ENCODE measurements around the gene SPSB4.
"Not testable (repeated sequence)": the region's sequence is repeated elsewhere in the genome, so short reads cannot be mapped to it uniquely, and the experiment has no call there.

Gene SPSB4

DNA sequence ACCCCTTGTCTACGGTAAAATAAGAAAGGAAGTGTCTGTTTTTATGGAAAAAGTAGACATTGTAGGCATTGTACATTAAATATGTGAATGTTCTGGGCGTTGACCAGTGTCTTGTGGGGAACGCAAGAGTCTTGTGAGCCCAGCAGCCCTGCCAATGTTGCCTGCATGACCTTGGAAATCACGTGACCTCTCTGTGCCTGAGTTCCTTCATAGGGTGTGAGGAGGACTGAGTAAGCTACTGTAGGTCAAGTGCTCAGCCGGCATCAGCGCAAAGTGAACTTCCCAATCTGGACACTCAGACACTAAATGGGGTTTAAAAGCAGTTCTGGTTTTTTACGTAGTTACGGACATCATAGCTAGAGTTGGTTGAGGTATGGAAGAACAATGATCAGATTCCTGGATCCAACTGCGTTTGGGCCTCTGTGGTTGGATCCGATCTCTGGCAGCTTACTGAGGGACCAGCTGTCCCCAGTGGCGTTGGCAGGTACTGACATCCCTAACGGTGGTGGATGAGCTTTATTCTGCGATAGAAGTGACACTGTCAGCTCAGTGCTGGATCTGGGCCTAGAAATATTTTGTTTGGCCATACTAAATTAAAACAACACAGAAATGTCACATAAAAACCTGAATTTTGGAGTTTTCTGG is 63.8 kb downstream of the SPSB4 start:
- WGBS (ENCODE audit: insufficient coverage, insufficient read length): no CpG with 5 or more reads among the region's 13 CpGs
- Histone ChIP-seq H3K4me1 (ENCODE audit: control insufficient read depth, insufficient read depth, low read length) (no peaks in the 10 kb centered on the region), H3K9me3 (ENCODE audit: control insufficient read depth, insufficient read depth, low read length) (no peaks in the 10 kb centered on the region), H3K36me3 (ENCODE audit: control insufficient read depth, insufficient read depth, low read length) (no peaks in the 10 kb centered on the region), H3K27ac (ENCODE audit: low read length) (no peak overlapping the region), H3K27me3 (ENCODE audit: control insufficient read depth, insufficient read depth, low read length) (no peaks in the 10 kb centered on the region), H3K4me3 (ENCODE audit: low read length) (no peak overlapping the region)
- no peak for DNase-seq (ENCODE audit: low read depth, low spot score)

DNA sequence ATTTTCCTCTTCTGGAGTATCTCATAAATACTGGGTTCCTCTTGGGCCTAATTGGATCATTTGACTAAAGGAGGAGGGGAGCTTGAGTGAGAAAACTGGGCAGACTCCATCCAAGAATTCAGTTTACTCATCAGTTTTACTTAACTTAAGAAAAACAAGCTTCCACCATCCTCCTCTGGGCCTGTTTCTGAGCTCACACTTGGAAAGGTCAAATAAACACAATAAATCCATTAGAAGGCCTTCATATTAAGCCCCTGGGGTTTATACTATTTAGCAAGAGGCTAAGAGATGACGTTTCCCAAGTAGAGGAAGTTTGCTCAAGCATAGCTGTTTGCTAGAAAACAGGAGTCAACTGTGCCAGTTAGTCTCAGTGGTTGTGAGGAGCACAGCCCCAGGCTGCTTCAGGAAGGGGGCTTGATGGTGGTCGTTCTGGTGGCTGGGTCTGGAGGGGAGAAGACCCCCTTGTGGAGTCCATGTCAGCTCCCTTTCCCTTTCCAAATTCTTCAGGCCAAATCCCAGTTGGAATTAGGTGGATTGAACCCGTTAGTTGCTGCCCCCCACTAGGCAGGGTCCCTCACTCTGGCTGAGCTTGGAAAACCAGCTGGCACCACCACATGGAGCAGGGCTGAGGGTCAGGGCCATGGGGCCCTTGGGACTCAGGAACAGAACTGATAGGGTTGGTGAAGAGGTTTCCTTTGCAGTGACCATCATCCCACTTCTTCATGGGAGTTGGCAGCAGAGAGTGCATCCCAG is 64.8 kb downstream of the SPSB4 start:
- Histone ChIP-seq H3K4me3 (ENCODE audit: low read length) (no peak overlapping the region), H3K27me3 (ENCODE audit: control insufficient read depth, insufficient read depth, low read length) (no peaks in the 10 kb centered on the region), H3K9me3 (ENCODE audit: control insufficient read depth, insufficient read depth, low read length) (no peaks in the 10 kb centered on the region), H3K27ac (ENCODE audit: low read length) (no peak overlapping the region), H3K36me3 (ENCODE audit: control insufficient read depth, insufficient read depth, low read length) (no peaks in the 10 kb centered on the region), H3K4me1 (ENCODE audit: control insufficient read depth, insufficient read depth, low read length) (no peaks in the 10 kb centered on the region)
- no CpG with 5 or more reads among the region's 3 CpGs for WGBS (ENCODE audit: insufficient coverage, insufficient read length)
- no peak for DNase-seq (ENCODE audit: low read depth, low spot score)

DNA sequence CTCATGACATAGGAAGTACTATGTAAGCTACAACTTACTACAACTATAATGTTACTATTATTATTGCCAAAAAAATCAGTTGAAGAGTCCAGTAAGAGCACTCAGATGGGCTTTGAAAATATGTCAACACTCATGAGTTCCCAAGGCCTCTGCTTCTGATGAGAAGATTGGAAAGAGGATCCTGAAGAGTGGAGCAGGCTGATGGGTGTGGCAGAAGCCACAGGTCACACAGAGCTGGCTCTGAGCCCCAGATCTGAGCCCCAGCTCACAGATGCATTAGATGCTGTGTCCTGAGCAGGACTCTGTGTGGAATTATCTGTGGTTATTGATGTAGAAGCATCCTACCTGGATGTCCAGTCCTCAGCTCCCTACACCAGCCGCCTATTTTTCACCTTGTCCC is 65.6 kb downstream of the SPSB4 start:
- Histone ChIP-seq H3K4me3 (ENCODE audit: low read length) (no peak overlapping the region), H3K9me3 (ENCODE audit: control insufficient read depth, insufficient read depth, low read length) (no peaks in the 10 kb centered on the region), H3K27ac (ENCODE audit: low read length) (no peak overlapping the region), H3K36me3 (ENCODE audit: control insufficient read depth, insufficient read depth, low read length) (no peaks in the 10 kb centered on the region), H3K4me1 (ENCODE audit: control insufficient read depth, insufficient read depth, low read length) (no peaks in the 10 kb centered on the region), H3K27me3 (ENCODE audit: control insufficient read depth, insufficient read depth, low read length) (no peaks in the 10 kb centered on the region)
- DNase-seq (ENCODE audit: low read depth, low spot score): no peak
- no CpG with 5 or more reads among the region's 1 CpG for WGBS (ENCODE audit: insufficient coverage, insufficient read length)

DNA sequence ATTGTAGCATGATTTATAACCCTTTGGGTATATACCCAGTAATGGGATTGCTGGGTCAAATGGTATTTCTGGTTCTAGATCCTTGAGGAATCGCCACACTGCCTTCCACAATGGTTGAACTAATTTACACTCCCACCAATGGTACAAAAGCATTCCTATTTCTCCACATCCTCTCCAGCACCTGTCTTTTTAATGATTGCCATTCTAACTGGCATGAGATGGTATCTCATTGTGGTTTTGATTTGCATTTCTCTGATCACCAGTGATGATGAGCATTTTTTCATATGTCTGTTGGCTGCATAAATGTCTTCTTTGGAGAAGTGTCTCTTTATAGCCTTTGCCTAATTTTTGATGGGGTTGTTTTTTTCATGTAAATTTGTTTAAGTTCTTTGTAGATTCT is 66.8 kb downstream of the SPSB4 start:
- not testable (repeated sequence) for H3K36me3 ChIP-seq (ENCODE audit: control insufficient read depth, insufficient read depth, low read length); H3K4me1 ChIP-seq (ENCODE audit: control insufficient read depth, insufficient read depth, low read length); H3K4me3 ChIP-seq (ENCODE audit: low read length); H3K27ac ChIP-seq (ENCODE audit: low read length); H3K27me3 ChIP-seq (ENCODE audit: control insufficient read depth, insufficient read depth, low read length); DNase-seq (ENCODE audit: low read depth, low spot score); H3K9me3 ChIP-seq (ENCODE audit: control insufficient read depth, insufficient read depth, low read length)
- WGBS (ENCODE audit: insufficient coverage, insufficient read length): no CpG with 5 or more reads among the region's 1 CpG

DNA sequence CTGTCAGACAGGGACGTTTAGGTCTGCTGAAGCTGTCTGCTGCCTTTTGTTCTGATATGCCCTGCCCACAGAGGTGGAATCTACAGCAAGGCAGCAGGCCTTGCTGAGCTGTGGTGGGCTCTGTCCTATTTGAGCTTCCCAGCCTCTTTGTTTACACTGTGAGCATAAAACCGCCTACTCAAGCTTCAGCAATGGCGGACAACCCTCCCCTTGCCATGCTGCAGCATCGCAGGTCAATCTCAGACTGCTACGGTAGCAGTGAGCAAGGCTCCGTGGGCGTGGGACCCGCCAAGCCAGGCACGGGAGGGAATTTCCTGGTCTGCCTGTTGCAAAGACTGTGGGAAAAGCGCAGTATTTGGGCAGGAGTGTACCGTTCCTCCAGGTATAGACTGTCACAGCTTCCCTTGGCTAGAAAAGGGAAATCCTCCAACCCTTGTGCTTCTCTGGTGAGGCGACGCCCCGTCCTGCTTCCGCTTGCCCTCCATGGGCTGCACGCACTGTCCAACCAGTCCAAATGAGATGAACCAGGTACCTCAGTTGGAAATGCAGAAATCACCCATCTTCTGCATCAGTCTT is 71.4 kb downstream of the SPSB4 start:
- Histone ChIP-seq H3K27ac (ENCODE audit: low read length) (no peak overlapping the region), H3K27me3 (ENCODE audit: control insufficient read depth, insufficient read depth, low read length) (no peaks in the 10 kb centered on the region), H3K9me3 (ENCODE audit: control insufficient read depth, insufficient read depth, low read length) (no peaks in the 10 kb centered on the region), H3K4me3 (ENCODE audit: low read length) (no peak overlapping the region), H3K4me1 (ENCODE audit: control insufficient read depth, insufficient read depth, low read length) (peaks cover 2% of the 10 kb centered on the region; the same call in 1 of the 2 replicates), H3K36me3 (ENCODE audit: control insufficient read depth, insufficient read depth, low read length) (no peaks in the 10 kb centered on the region)
- DNase-seq (ENCODE audit: low read depth, low spot score): no peak
- WGBS (ENCODE audit: insufficient coverage, insufficient read length): no CpG with 5 or more reads among the region's 16 CpGs

DNA sequence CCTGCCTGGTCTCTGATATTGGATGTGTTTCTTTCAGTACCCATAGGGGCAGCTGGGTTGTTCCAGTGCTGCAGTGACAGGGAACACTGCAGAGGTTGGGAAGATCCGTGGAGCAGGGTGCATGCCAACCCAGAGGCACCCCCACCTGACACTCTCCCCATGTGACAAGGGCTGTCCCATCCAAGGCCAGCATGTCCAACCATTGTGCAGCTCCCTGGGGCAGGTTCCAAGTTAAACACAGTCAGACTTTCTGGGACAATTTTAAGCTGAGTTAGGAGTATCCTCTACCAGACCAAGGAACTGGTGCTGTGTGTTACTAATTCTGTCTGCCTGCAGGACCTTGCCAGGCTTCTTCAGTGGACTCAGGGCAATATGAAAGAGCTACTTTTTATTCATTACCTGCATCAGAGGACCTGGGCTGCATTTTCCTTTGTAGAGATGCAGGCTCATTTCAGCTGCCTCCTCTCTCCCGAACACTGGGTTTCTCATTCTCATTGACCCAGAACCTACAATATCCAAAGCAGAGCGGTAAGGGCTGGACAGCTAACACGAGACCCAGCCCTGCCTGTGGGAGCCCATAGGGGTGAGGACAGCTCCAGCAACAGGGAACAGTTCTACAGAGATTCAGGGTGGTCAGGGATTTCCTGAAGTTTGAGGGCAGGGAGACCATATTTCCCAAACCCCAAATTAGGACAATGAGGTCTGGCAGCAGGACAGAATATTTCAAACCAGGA is 72.7 kb downstream of the SPSB4 start:
- Histone ChIP-seq H3K4me3 (ENCODE audit: low read length) (no peak overlapping the region), H3K27me3 (ENCODE audit: control insufficient read depth, insufficient read depth, low read length) (no peaks in the 10 kb centered on the region), H3K4me1 (ENCODE audit: control insufficient read depth, insufficient read depth, low read length) (peaks cover 2% of the 10 kb centered on the region; the same call in 1 of the 2 replicates), H3K9me3 (ENCODE audit: control insufficient read depth, insufficient read depth, low read length) (no peaks in the 10 kb centered on the region), H3K27ac (ENCODE audit: low read length) (no peak overlapping the region), H3K36me3 (ENCODE audit: control insufficient read depth, insufficient read depth, low read length) (no peaks in the 10 kb centered on the region)
- DNase-seq (ENCODE audit: low read depth, low spot score): no peak
- no CpG with 5 or more reads among the region's 4 CpGs for WGBS (ENCODE audit: insufficient coverage, insufficient read length)

DNA sequence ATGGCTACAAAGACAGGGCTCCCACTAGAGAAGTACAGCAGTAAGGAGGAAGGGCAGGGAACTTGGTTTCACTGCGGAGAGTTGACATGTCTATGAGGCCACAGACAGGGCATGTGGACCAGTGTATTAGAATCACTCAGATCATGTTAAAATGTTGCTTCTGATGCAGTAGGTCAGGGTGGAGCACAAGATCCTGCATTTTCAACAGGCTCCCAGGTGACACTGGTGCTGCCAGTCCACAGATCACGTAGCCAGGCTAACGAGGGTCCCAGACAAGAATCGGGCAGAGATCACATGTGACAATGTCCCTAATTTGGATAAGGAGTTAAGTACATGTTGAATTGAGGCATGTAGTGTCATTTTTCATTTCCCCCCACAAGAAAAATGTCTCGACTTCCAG is 73.6 kb downstream of the SPSB4 start:
- DNase-seq (ENCODE audit: low read depth, low spot score): no peak
- no peaks in the 10 kb centered on the region for H3K9me3 ChIP-seq (ENCODE audit: control insufficient read depth, insufficient read depth, low read length)
- no peaks in the 10 kb centered on the region for H3K27me3 ChIP-seq (ENCODE audit: control insufficient read depth, insufficient read depth, low read length)
- H3K4me3 ChIP-seq (ENCODE audit: low read length): no peak overlapping the region
- H3K36me3 ChIP-seq (ENCODE audit: control insufficient read depth, insufficient read depth, low read length): no peaks in the 10 kb centered on the region
- no peak overlapping the region for H3K27ac ChIP-seq (ENCODE audit: low read length)
- H3K4me1 ChIP-seq (ENCODE audit: control insufficient read depth, insufficient read depth, low read length): peaks cover 2% of the 10 kb centered on the region; the same call in 1 of the 2 replicates
- WGBS (ENCODE audit: insufficient coverage, insufficient read length): no CpG with 5 or more reads among the region's 5 CpGs

DNA sequence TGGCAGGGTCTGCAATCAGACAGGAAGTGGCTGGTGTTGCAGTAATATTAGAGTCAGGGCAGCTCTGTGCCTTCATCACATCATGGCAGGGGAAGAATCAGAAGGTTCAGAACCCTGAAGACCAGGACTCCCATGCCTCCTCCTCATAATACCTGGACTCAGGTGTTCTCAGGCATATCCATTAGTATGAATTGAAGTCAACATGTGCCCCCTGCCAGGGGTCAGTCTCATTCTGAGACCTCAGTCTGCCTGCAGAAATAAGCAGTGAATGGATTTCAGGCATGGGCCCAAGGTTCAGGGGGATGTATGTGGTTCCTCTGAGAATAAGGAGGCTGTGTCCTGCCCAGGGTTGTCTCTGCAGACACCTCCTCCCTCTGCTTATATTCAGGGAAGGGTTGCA is 74.2 kb downstream of the SPSB4 start:
- H3K4me1 ChIP-seq (ENCODE audit: control insufficient read depth, insufficient read depth, low read length): peaks cover 2% of the 10 kb centered on the region; the same call in 1 of the 2 replicates
- H3K27ac ChIP-seq (ENCODE audit: low read length): no peak overlapping the region

DNA sequence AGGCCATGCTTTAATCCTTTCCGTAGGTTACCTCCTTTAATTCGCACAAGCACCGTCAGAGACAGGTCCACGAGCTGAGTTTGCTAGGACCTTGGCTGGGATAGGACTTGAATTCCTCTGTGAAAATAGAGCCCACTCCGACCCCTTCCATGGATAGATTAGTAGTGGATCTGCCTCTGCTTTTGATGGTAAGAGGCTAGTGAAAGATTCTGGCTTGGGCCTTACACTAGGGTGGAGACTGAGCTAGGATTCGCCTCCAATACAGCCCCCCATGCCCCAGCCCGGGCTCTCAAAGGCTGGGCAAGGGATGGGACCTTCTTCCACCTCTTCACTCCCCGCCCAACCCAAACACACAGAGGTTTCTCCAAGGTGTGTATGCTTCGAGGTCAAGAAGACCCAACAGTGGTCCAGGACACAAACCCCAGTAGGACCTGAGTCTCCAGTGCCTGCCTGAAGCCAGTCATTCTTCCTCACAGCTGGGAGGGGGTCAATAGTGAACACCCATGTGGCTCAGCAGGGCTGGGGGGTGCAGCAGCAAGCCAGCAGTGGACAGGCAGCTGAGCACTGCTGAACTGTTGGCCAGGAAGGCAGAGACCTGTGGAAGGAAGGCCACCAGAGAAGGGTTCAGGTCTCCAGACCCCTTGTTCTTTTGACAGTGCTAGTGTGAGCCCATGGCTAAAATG is 75.7 kb downstream of the SPSB4 start:
- no peak for DNase-seq (ENCODE audit: low read depth, low spot score)
- no peak overlapping the region for H3K4me3 ChIP-seq (ENCODE audit: low read length)
- H3K27ac ChIP-seq (ENCODE audit: low read length): no peak overlapping the region
- no peaks in the 10 kb centered on the region for H3K27me3 ChIP-seq (ENCODE audit: control insufficient read depth, insufficient read depth, low read length)
- H3K36me3 ChIP-seq (ENCODE audit: control insufficient read depth, insufficient read depth, low read length): no peaks in the 10 kb centered on the region
- no CpG with 5 or more reads among the region's 9 CpGs for WGBS (ENCODE audit: insufficient coverage, insufficient read length)
- peaks cover 2% of the 10 kb centered on the region; the same call in 1 of the 2 replicates for H3K4me1 ChIP-seq (ENCODE audit: control insufficient read depth, insufficient read depth, low read length)
- H3K9me3 ChIP-seq (ENCODE audit: control insufficient read depth, insufficient read depth, low read length): no peaks in the 10 kb centered on the region

More for the DNA sequence above, 74.2 kb downstream of the SPSB4 start:
- H3K9me3 ChIP-seq (ENCODE audit: control insufficient read depth, insufficient read depth, low read length): no peaks in the 10 kb centered on the region
- H3K4me3 ChIP-seq (ENCODE audit: low read length): no peak overlapping the region
- H3K27me3 ChIP-seq (ENCODE audit: control insufficient read depth, insufficient read depth, low read length): no peaks in the 10 kb centered on the region
- DNase-seq (ENCODE audit: low read depth, low spot score): no peak
- no peaks in the 10 kb centered on the region for H3K36me3 ChIP-seq (ENCODE audit: control insufficient read depth, insufficient read depth, low read length)
